Natural killer cell (primary cell): ENCODE data around the gene FLYWCH1. TPM values are rescaled to one million over a fixed set of nuclear protein-coding genes. Genes with fewer than 3 reads are reported as not detected.
A peak's percentile ranks its signal among the peaks of the same experiment; 100 is the strongest.

Source experiments
- ATAC-seq, 3 donors: fragments of 150-1000 bp in 2 of 3; fragments of 200-7000 bp in 1 of 3; cut with Tn5 transposase; 1 replicate in 1 of 3; 2 replicates in 2 of 3; pipeline ENCODE4 v1.10.0; 2021; ENCODE audit warnings: mild to moderate bottlenecking in 2 of 3, moderate library complexity in 2 of 3
- DNase-seq, 2 donors: peaks; one replicate each; pipeline versions ENCODE4 v3.0.0 to v3.0.0-alpha.2; 2013 to 2021; ENCODE audit warnings: mixed read lengths in 1 of 2
- H3K27ac ChIP-seq: one replicate; pipeline ENCODE4 v1.5.1; 2013; ENCODE audit warnings: mild to moderate bottlenecking, low read length
- H3K27me3 ChIP-seq: one replicate; pipeline ENCODE4 v1.6.1; 2013; ENCODE audit warnings: low read length; ENCODE audit not compliant: control insufficient read depth, insufficient read depth
- H3K36me3 ChIP-seq: one replicate; pipeline ENCODE4 v1.6.1; 2013; ENCODE audit warnings: low read length; ENCODE audit not compliant: control insufficient read depth, insufficient read depth
- H3K4me1 ChIP-seq: one replicate; pipeline ENCODE4 v1.6.1; 2013; ENCODE audit warnings: low read length; ENCODE audit not compliant: control insufficient read depth, insufficient read depth
- H3K4me3 ChIP-seq: one replicate; pipeline ENCODE4 v1.5.1; 2013; ENCODE audit warnings: low read length
- H3K9me3 ChIP-seq: one replicate; pipeline ENCODE4 v1.6.1; 2013; ENCODE audit warnings: low read length; ENCODE audit not compliant: control insufficient read depth, insufficient read depth
- H3K27ac Mint-ChIP-seq, 2 donors: one replicate each; pipeline ENCODE4 v1.8.0; 2022; ENCODE audit warnings: mild to moderate bottlenecking in 2 of 2, mixed read lengths in 2 of 2, moderate library complexity in 1 of 2
- H3K27me3 Mint-ChIP-seq, 2 donors: one replicate each; pipeline ENCODE4 v1.8.0; 2022; ENCODE audit warnings: low read depth in 2 of 2, mixed read lengths in 2 of 2
- H3K36me3 Mint-ChIP-seq: one replicate; pipeline ENCODE4 v1.8.0; 2022; ENCODE audit warnings: mixed read lengths
- H3K4me1 Mint-ChIP-seq, 2 donors: one replicate each; pipeline ENCODE4 v1.8.0; 2022; ENCODE audit warnings: mixed read lengths in 2 of 2
- H3K4me3 Mint-ChIP-seq: one replicate; pipeline ENCODE4 v1.8.0; 2022; ENCODE audit warnings: mild to moderate bottlenecking, moderate library complexity, mixed read lengths
- H3K9me3 Mint-ChIP-seq, 2 donors: one replicate each; pipeline ENCODE4 v1.8.0; 2022; ENCODE audit warnings: mixed read lengths in 2 of 2
- WGBS: methylation state at CpG from one replicate; pipeline ENCODE4 v1.1.7; 2013; ENCODE audit warnings: missing lambda C conversion rate; ENCODE audit not compliant: insufficient coverage; 5-methylcytosine and 5-hydroxymethylcytosine counted together
- intact Hi-C: fragments of 100-400 bp; cut with micrococcal nuclease; formaldehyde crosslinking; loops from one replicate; pipeline ENCODE4 v1.14.2; 2022
- total RNA-seq, 4 donors: library from RNA; stranded (reverse); fragments of 120-200 nt in 1 of 4; gene quantifications; one replicate each; pipeline versions ENCODE4 v1.2.3 to v1.2.4, GENCODE V29; 2013 to 2022
- TF ChIP-seq, protein P1 (sequence below): fragments of 200-600 bp; IDR thresholded peaks from one replicate; pipeline ENCODE4 v1.8.0; 2022; ENCODE audit warnings: antibody characterized with exemption

FLYWCH1 gene
- total RNA-seq, 3 donors from 2014 or later (not counting 1 experiment from before 2014, with no cell fraction given), result 85.1 to 148 (median 130) TPM

DNA sequence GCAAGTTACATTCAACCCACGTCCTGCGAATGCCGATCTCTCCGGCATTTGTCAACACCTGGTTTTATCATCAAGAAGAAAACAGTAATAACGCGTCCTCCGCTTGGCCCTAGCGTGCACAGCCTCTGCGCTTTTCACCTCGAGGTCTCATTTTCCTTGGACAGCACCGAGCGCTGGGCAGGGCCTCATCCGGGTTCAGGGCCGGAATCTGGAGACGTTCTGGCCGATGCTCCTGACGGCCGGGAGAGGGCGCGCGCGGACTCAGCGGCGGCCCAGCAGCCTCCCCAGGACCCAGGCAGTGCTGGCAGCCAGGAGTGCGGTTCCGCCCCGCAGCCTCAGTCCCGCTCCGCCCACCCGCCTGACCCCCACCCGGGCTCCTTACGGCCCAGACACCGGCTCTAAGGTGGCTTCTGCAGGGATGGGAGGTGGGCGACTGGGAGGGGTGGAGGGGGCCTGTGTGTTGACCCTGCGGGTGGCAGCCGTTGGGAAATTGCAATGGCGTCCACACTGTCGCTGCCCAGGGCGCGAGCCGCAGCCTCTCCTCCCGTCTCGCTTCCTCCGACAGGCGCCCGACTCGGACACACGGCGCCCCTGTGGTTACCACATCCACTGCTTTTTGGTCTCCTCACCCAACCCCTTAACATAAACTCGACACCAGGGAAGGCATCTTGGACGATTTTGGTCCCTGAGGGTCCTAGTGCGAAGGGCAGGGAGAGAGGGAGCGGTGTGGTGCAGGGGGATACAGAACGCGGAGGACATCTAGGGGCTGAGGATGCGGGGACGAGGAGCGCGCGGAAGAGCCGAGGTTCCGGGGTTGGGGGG is 7.4 kb upstream of the FLYWCH1 start:
- peaks cover 20 to 33% of the 10 kb centered on the region in 2 donors for H3K4me1 Mint-ChIP-seq
- DNase-seq, result peak; percentile 80 to 88
- WGBS, result 3% methylated on average over 62 of the region's 62 CpGs

DNA sequence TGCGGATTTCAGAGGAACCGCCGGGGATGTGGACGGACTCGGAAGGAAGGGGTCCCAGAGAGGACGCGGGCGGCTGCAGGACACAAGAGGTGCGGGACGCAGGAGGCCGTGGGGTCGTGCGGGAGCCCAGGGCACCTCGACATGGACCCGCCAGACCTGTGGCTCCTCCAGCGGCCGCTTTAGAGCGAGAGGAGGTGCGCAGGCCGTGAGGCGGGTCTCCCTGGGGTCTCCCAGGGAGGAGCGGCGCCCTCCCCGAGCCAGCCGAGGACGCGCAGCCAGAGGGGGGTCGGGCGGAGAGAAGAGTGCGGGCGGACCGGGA is 6.8 kb upstream of the FLYWCH1 start:
- intact Hi-C loops, result loop anchor here (1.0 to 2.0 kb wide), 3 partner anchors 14 to 22 kb away; partner anchors contain the start of gene FLYWCH2
- Mint-ChIP-seq H3K27ac (peak overlapping the region; percentile 90 to 93), H3K4me1 (peaks cover 20 to 33% of the 10 kb centered on the region in 2 donors), H3K36me3 (no peaks in the 10 kb centered on the region), H3K27me3 (no peaks in the 10 kb centered on the region), H3K9me3 (no peaks in the 10 kb centered on the region), H3K4me3 (peak overlapping the region; percentile 93)
- no peaks in the 10 kb centered on the region for H3K36me3 ChIP-seq
- TF ChIP-seq, protein P1, sequence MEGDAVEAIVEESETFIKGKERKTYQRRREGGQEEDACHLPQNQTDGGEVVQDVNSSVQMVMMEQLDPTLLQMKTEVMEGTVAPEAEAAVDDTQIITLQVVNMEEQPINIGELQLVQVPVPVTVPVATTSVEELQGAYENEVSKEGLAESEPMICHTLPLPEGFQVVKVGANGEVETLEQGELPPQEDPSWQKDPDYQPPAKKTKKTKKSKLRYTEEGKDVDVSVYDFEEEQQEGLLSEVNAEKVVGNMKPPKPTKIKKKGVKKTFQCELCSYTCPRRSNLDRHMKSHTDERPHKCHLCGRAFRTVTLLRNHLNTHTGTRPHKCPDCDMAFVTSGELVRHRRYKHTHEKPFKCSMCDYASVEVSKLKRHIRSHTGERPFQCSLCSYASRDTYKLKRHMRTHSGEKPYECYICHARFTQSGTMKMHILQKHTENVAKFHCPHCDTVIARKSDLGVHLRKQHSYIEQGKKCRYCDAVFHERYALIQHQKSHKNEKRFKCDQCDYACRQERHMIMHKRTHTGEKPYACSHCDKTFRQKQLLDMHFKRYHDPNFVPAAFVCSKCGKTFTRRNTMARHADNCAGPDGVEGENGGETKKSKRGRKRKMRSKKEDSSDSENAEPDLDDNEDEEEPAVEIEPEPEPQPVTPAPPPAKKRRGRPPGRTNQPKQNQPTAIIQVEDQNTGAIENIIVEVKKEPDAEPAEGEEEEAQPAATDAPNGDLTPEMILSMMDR, result no peak
- peaks cover 32% of the 10 kb centered on the region for H3K4me1 ChIP-seq
- under 1% methylated on average over 32 of the region's 32 CpGs for WGBS
- no peaks in the 10 kb centered on the region for H3K27me3 ChIP-seq
- ATAC-seq, result no peak
- no peaks in the 10 kb centered on the region for H3K9me3 ChIP-seq
- H3K4me3 ChIP-seq, result peak overlapping the region; percentile 83
- peak overlapping the region; percentile 75 for H3K27ac ChIP-seq
- peak in 1 of 2 donors; percentile 51 for DNase-seq

More for the DNA sequence above, 7.4 kb upstream of the FLYWCH1 start:
- Histone ChIP-seq H3K27me3 (no peaks in the 10 kb centered on the region), H3K4me1 (peaks cover 32% of the 10 kb centered on the region), H3K27ac (peak overlapping the region; percentile 75), H3K4me3 (peak overlapping the region; percentile 83), H3K9me3 (no peaks in the 10 kb centered on the region), H3K36me3 (no peaks in the 10 kb centered on the region)
- H3K4me3 Mint-ChIP-seq, result peak overlapping the region; percentile 93
- intact Hi-C loops, result loop anchor here (2.0 kb wide), 2 partner anchors 14 to 22 kb away; no protein-coding TSS in a partner anchor
- TF ChIP-seq, protein P1, result peak; percentile 90
- no peaks in the 10 kb centered on the region for H3K36me3 Mint-ChIP-seq
- ATAC-seq, result peak; percentile 59 to 72 (median 61)
- H3K27ac Mint-ChIP-seq, result peak overlapping the region; percentile 90 to 93
- H3K9me3 Mint-ChIP-seq, result no peaks in the 10 kb centered on the region
- no peaks in the 10 kb centered on the region for H3K27me3 Mint-ChIP-seq

DNA sequence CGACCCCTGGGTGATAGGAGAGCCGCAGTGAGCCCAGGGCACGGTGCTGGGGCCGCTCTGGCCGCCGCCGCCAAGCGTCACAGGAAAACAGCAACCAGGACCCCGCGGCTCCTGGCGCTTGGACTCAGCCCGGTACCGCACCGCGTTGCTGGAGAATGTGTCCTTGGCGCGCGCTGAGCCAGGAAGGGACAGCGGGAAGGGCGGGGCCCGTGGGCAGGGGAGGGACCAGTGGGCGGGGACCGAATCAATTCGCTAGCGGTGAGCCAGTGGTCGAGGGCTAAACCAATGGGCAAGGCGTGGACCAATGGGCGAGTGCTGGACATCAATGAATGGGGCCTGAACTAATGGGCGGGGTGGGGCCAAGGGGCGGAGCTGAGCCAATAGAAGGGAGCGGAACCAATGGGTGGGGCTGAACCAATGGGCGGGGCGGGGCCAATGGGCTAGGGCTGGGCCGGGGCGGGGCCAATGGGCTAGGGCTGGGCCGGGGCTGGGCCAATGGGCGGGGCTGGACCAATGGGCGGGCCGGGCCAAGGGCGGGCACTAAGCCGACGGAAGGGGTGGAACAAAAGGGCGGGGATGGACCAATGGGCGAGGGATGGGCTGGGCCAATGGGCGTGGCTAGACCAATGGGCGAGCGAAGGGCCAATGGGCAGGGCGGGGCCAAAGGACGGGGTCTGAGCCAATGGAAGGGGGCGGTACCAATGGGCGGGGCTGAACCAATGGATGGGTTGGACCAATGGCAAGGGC is 6.3 kb upstream of the FLYWCH1 start:
- Mint-ChIP-seq H3K4me1 (peaks cover 20 to 33% of the 10 kb centered on the region in 2 donors), H3K27ac (peak overlapping the region; percentile 90 to 93), H3K4me3 (peak overlapping the region; percentile 70), H3K27me3 (no peaks in the 10 kb centered on the region), H3K9me3 (no peaks in the 10 kb centered on the region), H3K36me3 (no peaks in the 10 kb centered on the region)
- Histone ChIP-seq H3K9me3 (no peaks in the 10 kb centered on the region), H3K4me3 (peak overlapping the region; percentile 83), H3K27ac (peak overlapping the region; percentile 75), H3K4me1 (peaks cover 32% of the 10 kb centered on the region), H3K36me3 (no peaks in the 10 kb centered on the region), H3K27me3 (no peaks in the 10 kb centered on the region)
- WGBS, result 0% methylated on average over 49 of the region's 51 CpGs
- DNase-seq (peak; percentile 91 to 96), ATAC-seq (peak; percentile 79 to 92 (median 82))
- intact Hi-C loops, result loop anchor here (1.0 to 2.0 kb wide), 3 partner anchors 13 to 22 kb away; partner anchors contain the start of gene FLYWCH2
- TF ChIP-seq, protein P1, result no peak
